SK-N-SH (cell line): ENCODE measurements around the gene MBP. TPM values are rescaled to one million over a fixed set of nuclear protein-coding genes. Genes with fewer than 3 reads are reported as not detected.

Source experiments
- CTCF ChIA-PET: fragments of 300-600, 350-600 bp; formaldehyde crosslinking; extraction: SDS; loops from one replicate; lab custom pipeline; 2021; lab: Yijun Ruan, JAX
- POLR2A ChIA-PET: fragments of 350-600 bp; sonication (Branson Sonifier 250); formaldehyde crosslinking; extraction: SDS; loops from one replicate; lab custom pipeline; 2020; ENCODE audit warnings: antibody characterized with exemption, inconsistent platforms; lab: Yijun Ruan, JAX
- DNase-seq: peaks from one replicate; pipeline ENCODE4 v3.0.0; 2012
- H2AFZ ChIP-seq: fragments of 200-600 bp; sonication (generic); 2 replicates; pipeline ENCODE4 v1.8.1; 2016; ENCODE audit warnings: antibody characterized with exemption, mild to moderate bottlenecking, low read depth
- H3F3A ChIP-seq: fragments of 200-600 bp; sonication (generic); replicated peaks from 2 replicates; pipeline ENCODE3; 2016; ENCODE audit warnings: antibody characterized with exemption, mild to moderate bottlenecking; ENCODE audit not compliant: insufficient read depth
- H3K27ac ChIP-seq, 2 experiments: fragments of 200-500 bp in 1 of 2; fragments of 200-600 bp in 1 of 2; sonication (Bioruptor generic) in 1 of 2; sonication (generic), shearing (Covaris generic) in 1 of 2; 2 replicates each; pipeline versions ENCODE4 v1.5.1 to v1.6.1; 2014 to 2016; ENCODE audit warnings: low read depth in 2 of 2, inconsistent platforms in 1 of 2, low read length in 1 of 2, mild to moderate bottlenecking in 1 of 2, mixed read lengths in 1 of 2
- H3K27me3 ChIP-seq: fragments of 200-600 bp; sonication (generic), shearing (Covaris generic); 2 replicates; pipeline ENCODE4 v1.6.1; 2016; ENCODE audit warnings: mixed run types; ENCODE audit not compliant: insufficient read depth
- H3K36me3 ChIP-seq, 2 experiments: fragments of 200-500 bp in 1 of 2; fragments of 200-600 bp in 1 of 2; sonication (Bioruptor generic) in 1 of 2; sonication (generic) in 1 of 2; replicated peaks in 1 of 2; 2 replicates each; pipeline versions ENCODE3 to v1.5.1; 2014 to 2016; ENCODE audit warnings: low read length in 1 of 2, mild to moderate bottlenecking in 1 of 2; ENCODE audit not compliant: insufficient read depth in 2 of 2, control insufficient read depth in 1 of 2
- H3K4me1 ChIP-seq, 2 experiments: fragments of 200-500 bp in 1 of 2; fragments of 200-600 bp in 1 of 2; sonication (Bioruptor generic) in 1 of 2; sonication (generic), shearing (Covaris generic) in 1 of 2; 2 replicates each; pipeline versions ENCODE4 v1.5.1 to v1.6.1; 2014 to 2016; ENCODE audit warnings: low read depth in 1 of 2, low read length in 1 of 2, mixed run types in 1 of 2; ENCODE audit not compliant: insufficient read depth in 2 of 2, control insufficient read depth in 1 of 2
- H3K4me2 ChIP-seq: fragments of 200-600 bp; sonication (generic), shearing (Covaris generic); 2 replicates; pipeline ENCODE4 v1.6.1; 2017; ENCODE audit warnings: mixed run types
- H3K4me3 ChIP-seq, 2 experiments: fragments of 200-500 bp in 1 of 2; fragments of 200-600 bp in 1 of 2; sonication (Bioruptor generic) in 1 of 2; sonication (generic), shearing (Covaris generic) in 1 of 2; 2 replicates each; pipeline versions ENCODE4 v1.5.1 to v1.8.1; 2014 to 2016; ENCODE audit warnings: low read depth in 2 of 2, inconsistent platforms in 1 of 2, low read length in 1 of 2, mild to moderate bottlenecking in 1 of 2, mixed read lengths in 1 of 2, moderate library complexity in 1 of 2
- H3K79me2 ChIP-seq: fragments of 200-600 bp; sonication (generic); 2 replicates; pipeline ENCODE4 v1.8.1; 2017; ENCODE audit warnings: mild to moderate bottlenecking; ENCODE audit not compliant: insufficient read depth
- H3K9ac ChIP-seq: fragments of 200-600 bp; sonication (generic); 2 replicates; pipeline ENCODE4 v1.6.1; 2017; ENCODE audit warnings: mixed run types
- H3K9me2 ChIP-seq: fragments of 200-600 bp; sonication (generic); 2 replicates; pipeline ENCODE4 v1.6.1; 2017; ENCODE audit warnings: mixed run types
- H3K9me3 ChIP-seq: fragments of 200-600 bp; sonication (generic); 2 replicates; pipeline ENCODE4 v1.6.1; 2017; ENCODE audit warnings: mixed run types, mild to moderate bottlenecking, moderate library complexity
- H4K20me1 ChIP-seq: fragments of 200-600 bp; sonication (generic); 2 replicates; pipeline ENCODE4 v1.6.1; 2017; ENCODE audit warnings: mild to moderate bottlenecking, mixed run types; ENCODE audit not compliant: insufficient read depth
- EP300 ChIP-seq, 2 experiments: IDR thresholded peaks; 2 replicates each; pipeline versions ENCODE4 v1.4.0 to v1.6.1; 2012; ENCODE audit warnings: borderline replicate concordance in 1 of 2, low read depth in 1 of 2, low read length in 1 of 2
- EZH2phosphoT487 ChIP-seq: fragments of 200-600 bp; sonication (generic); IDR thresholded peaks from 2 replicates; pipeline ENCODE4 v1.6.1; 2017; ENCODE audit warnings: low read depth, mixed run types, mild to moderate bottlenecking, antibody characterized with exemption, moderate library complexity, borderline replicate concordance
- FOXJ3 ChIP-seq: sonication (generic); formaldehyde crosslinking; IDR thresholded peaks from 2 replicates; pipeline ENCODE4 v1.5.1; 2020; ENCODE audit warnings: mild to moderate bottlenecking, missing genetic modification reagents
- FOXM1 ChIP-seq: IDR thresholded peaks from 2 replicates; pipeline ENCODE4 v1.4.0; 2012; ENCODE audit warnings: low read depth, mild to moderate bottlenecking
- GATA2 ChIP-seq: sonication (generic); formaldehyde crosslinking; IDR thresholded peaks from 2 replicates; pipeline ENCODE4 v1.5.0; 2020; ENCODE audit warnings: mild to moderate bottlenecking, missing genetic modification reagents
- JUND ChIP-seq: IDR thresholded peaks from 2 replicates; pipeline ENCODE4 v1.4.0; 2012
- MEF2A ChIP-seq: IDR thresholded peaks from 2 replicates; pipeline ENCODE4 v1.4.0; 2012; ENCODE audit warnings: low read depth, borderline replicate concordance
- RAD21 ChIP-seq: IDR thresholded peaks from 2 replicates; pipeline ENCODE4 v1.6.1; 2012; ENCODE audit warnings: mild to moderate bottlenecking, low read length
- RCOR1 ChIP-seq: fragments of 150-350 bp; IDR thresholded peaks from 2 replicates; pipeline ENCODE4 v1.6.1; 2017; ENCODE audit warnings: antibody characterized with exemption, low read length
- SIN3A ChIP-seq: IDR thresholded peaks from 2 replicates; pipeline ENCODE4 v1.6.1; 2012; ENCODE audit warnings: low read depth, mild to moderate bottlenecking, low read length, moderate library complexity, borderline replicate concordance
- TAF1 ChIP-seq: IDR thresholded peaks from 2 replicates; pipeline ENCODE4 v1.6.1; 2012; ENCODE audit warnings: low read depth, mild to moderate bottlenecking, low read length, moderate library complexity, borderline replicate concordance
- YY1 ChIP-seq: IDR thresholded peaks from 2 replicates; pipeline ENCODE4 v1.4.0; 2012; ENCODE audit warnings: low read depth, mild to moderate bottlenecking
- WGBS: methylation state at CpG from one replicate; pipeline ENCODE4 v1.1.6; 2017; ENCODE audit warnings: low lambda C conversion rate; 5-methylcytosine and 5-hydroxymethylcytosine counted together
- polyA plus RNA-seq, 3 experiments: library from polyadenylated mRNA; depleted of rRNA; stranded (reverse); fragments of >200 nt; gene quantifications; 2 replicates each; pipeline ENCODE4 v1.2.3, GENCODE V29; 2012
- TF ChIP-seq, protein P1 (sequence below): IDR thresholded peaks from 2 replicates; pipeline ENCODE4 v1.4.0; 2012; ENCODE audit warnings: low read depth
- TF ChIP-seq, protein P2 (sequence below): fragments of 200-600 bp; sonication (generic); IDR thresholded peaks from 2 replicates; pipeline ENCODE4 v1.6.1; 2017; ENCODE audit warnings: antibody characterized with exemption, mild to moderate bottlenecking, moderate library complexity
- TF ChIP-seq, protein P3 (sequence below): fragments of 150-350 bp; IDR thresholded peaks from 2 replicates; pipeline ENCODE4 v1.6.1; 2016; ENCODE audit warnings: mild to moderate bottlenecking, low read depth, low read length
- TF ChIP-seq, protein P4 (sequence below): IDR thresholded peaks from 2 replicates; pipeline ENCODE4 v1.6.1; 2012; ENCODE audit warnings: mild to moderate bottlenecking, low read depth, low read length, moderate library complexity

Gene MBP
- polyA plus RNA-seq, 1 of the 3 experiments (the other 2 are of a cell fraction): 1.6 TPM

DNA sequence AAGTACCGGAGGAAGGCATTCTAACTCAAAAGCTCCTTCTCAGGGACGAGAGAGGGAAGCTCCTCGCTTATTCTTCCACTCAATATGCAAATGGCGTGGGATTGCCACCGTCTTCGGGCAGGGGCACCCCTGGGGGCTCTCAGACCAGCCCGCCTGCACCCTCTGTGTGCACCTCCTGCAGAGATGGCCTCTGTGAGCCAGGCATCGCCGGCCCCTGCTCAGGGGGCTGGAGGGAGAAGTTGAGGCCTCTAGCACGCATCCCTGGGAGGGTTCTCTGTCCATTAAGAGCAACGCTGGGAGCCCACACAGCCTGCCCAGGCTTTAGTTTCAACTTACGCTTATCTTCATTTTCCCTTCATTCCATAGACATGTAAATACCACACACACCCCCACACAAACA lies 125.3 kb downstream of the MBP start:
- WGBS: 72% methylated on average over 9 of the region's 12 CpGs
- H3K9me3 ChIP-seq: no peaks in the 10 kb centered on the region
- H3K27me3 ChIP-seq: peaks cover 4% of the 10 kb centered on the region; the same call in 1 of the 2 replicates
- H2AFZ ChIP-seq: no peak overlapping the region
- no peaks in the 10 kb centered on the region for H3K36me3 ChIP-seq
- no peaks in the 10 kb centered on the region for H3K79me2 ChIP-seq
- H3K4me1 ChIP-seq: no peaks in the 10 kb centered on the region
- H3K9ac ChIP-seq: no peak overlapping the region
- H3K4me2 ChIP-seq: no peak overlapping the region
- no peaks in the 10 kb centered on the region for H4K20me1 ChIP-seq
- no peaks in the 10 kb centered on the region for H3K9me2 ChIP-seq
- TF ChIP-seq RCOR1 (no peak), FOXM1 (no peak), EZH2phosphoT487 (no peak), TAF1 (no peak), MEF2A (no peak), GATA2 (CRISPR knock-in tag) (no peak), YY1 (no peak), RAD21 (no peak), SIN3A (no peak), EP300 (IDR thresholded peaks at IDR 0.05; ENCODE audit: borderline replicate concordance in 1 of 2, low read depth in 1 of 2, low read length in 1 of 2) (no peak), JUND (no peak), FOXJ3 (CRISPR knock-in tag) (no peak)
- TF ChIP-seq, protein P1, sequence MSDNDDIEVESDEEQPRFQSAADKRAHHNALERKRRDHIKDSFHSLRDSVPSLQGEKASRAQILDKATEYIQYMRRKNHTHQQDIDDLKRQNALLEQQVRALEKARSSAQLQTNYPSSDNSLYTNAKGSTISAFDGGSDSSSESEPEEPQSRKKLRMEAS: no peak
- TF ChIP-seq, protein P2, sequence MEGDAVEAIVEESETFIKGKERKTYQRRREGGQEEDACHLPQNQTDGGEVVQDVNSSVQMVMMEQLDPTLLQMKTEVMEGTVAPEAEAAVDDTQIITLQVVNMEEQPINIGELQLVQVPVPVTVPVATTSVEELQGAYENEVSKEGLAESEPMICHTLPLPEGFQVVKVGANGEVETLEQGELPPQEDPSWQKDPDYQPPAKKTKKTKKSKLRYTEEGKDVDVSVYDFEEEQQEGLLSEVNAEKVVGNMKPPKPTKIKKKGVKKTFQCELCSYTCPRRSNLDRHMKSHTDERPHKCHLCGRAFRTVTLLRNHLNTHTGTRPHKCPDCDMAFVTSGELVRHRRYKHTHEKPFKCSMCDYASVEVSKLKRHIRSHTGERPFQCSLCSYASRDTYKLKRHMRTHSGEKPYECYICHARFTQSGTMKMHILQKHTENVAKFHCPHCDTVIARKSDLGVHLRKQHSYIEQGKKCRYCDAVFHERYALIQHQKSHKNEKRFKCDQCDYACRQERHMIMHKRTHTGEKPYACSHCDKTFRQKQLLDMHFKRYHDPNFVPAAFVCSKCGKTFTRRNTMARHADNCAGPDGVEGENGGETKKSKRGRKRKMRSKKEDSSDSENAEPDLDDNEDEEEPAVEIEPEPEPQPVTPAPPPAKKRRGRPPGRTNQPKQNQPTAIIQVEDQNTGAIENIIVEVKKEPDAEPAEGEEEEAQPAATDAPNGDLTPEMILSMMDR: no peak
- TF ChIP-seq, protein P3, sequence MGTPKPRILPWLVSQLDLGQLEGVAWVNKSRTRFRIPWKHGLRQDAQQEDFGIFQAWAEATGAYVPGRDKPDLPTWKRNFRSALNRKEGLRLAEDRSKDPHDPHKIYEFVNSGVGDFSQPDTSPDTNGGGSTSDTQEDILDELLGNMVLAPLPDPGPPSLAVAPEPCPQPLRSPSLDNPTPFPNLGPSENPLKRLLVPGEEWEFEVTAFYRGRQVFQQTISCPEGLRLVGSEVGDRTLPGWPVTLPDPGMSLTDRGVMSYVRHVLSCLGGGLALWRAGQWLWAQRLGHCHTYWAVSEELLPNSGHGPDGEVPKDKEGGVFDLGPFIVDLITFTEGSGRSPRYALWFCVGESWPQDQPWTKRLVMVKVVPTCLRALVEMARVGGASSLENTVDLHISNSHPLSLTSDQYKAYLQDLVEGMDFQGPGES: no peak
- TF ChIP-seq, protein P4, sequence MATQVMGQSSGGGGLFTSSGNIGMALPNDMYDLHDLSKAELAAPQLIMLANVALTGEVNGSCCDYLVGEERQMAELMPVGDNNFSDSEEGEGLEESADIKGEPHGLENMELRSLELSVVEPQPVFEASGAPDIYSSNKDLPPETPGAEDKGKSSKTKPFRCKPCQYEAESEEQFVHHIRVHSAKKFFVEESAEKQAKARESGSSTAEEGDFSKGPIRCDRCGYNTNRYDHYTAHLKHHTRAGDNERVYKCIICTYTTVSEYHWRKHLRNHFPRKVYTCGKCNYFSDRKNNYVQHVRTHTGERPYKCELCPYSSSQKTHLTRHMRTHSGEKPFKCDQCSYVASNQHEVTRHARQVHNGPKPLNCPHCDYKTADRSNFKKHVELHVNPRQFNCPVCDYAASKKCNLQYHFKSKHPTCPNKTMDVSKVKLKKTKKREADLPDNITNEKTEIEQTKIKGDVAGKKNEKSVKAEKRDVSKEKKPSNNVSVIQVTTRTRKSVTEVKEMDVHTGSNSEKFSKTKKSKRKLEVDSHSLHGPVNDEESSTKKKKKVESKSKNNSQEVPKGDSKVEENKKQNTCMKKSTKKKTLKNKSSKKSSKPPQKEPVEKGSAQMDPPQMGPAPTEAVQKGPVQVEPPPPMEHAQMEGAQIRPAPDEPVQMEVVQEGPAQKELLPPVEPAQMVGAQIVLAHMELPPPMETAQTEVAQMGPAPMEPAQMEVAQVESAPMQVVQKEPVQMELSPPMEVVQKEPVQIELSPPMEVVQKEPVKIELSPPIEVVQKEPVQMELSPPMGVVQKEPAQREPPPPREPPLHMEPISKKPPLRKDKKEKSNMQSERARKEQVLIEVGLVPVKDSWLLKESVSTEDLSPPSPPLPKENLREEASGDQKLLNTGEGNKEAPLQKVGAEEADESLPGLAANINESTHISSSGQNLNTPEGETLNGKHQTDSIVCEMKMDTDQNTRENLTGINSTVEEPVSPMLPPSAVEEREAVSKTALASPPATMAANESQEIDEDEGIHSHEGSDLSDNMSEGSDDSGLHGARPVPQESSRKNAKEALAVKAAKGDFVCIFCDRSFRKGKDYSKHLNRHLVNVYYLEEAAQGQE: no peak
- POLR2A ChIA-PET: no interaction called here
- no peak overlapping the region for H3K4me3 ChIP-seq
- no peak overlapping the region for H3K27ac ChIP-seq
- DNase-seq: no peak
- H3F3A ChIP-seq: no peaks in the 10 kb centered on the region
- CTCF ChIA-PET: interaction anchor here (0.5 to 3.2 kb wide), 4 partner anchors 10 to 190 kb away, joined by 3 to 10 read pairs (median 4); no protein-coding TSS in a partner anchor
